Right lobe of liver (tissue), 6 donors: ENCODE results near the gene NKG7. TPM values are rescaled to one million over a fixed set of nuclear protein-coding genes. Genes with fewer than 3 reads are reported as not detected.

Experiments used
- ATAC-seq, 4 donors: fragments of 200-7000 bp; cut with Tn5 transposase; one replicate each; pipeline ENCODE4 v1.9.1; 2020; ENCODE audit warnings: mild to moderate bottlenecking in 4 of 4, moderate library complexity in 4 of 4
- DNase-seq, 3 donors: peaks; one replicate each; pipeline ENCODE4 v3.0.0-alpha.2; 2020
- H3K27ac ChIP-seq, 3 donors: fragments of 200-600 bp; one replicate each; pipeline ENCODE4 v1.8.0; 2022
- H3K27me3 ChIP-seq, 2 donors: fragments of 200-600 bp; one replicate each; pipeline ENCODE4 v1.8.0; 2022
- H3K36me3 ChIP-seq, 4 donors: fragments of 200-600 bp; sonication (generic) in 1 of 4; one replicate each; pipeline versions ENCODE4 v1.5.1 to v1.8.0; 2017 to 2022; ENCODE audit warnings: control low read depth in 1 of 4
- H3K4me1 ChIP-seq, 4 donors: fragments of 200-600 bp; sonication (generic) in 1 of 4; one replicate each; pipeline versions ENCODE4 v1.5.1 to v1.8.0; 2017 to 2022; ENCODE audit warnings: control low read depth in 1 of 4
- H3K4me3 ChIP-seq, 3 donors: fragments of 200-600 bp; one replicate each; pipeline ENCODE4 v1.8.0; 2022
- H3K9me3 ChIP-seq, 4 donors: fragments of 200-600 bp; sonication (generic) in 1 of 4; one replicate each; pipeline versions ENCODE4 v1.5.1 to v1.8.0; 2017 to 2022; ENCODE audit warnings: control low read depth in 1 of 4
- CTCF ChIP-seq, 4 donors: fragments of 200-600 bp in 3 of 4; fragments of 450-650 bp in 1 of 4; IDR thresholded peaks; one replicate each; pipeline versions ENCODE4 v1.5.1 to v1.8.0; 2016 to 2022; ENCODE audit warnings: antibody characterized with exemption in 4 of 4, mild to moderate bottlenecking in 2 of 4
- POLR2A ChIP-seq: fragments of 450-650 bp; IDR thresholded peaks from one replicate; pipeline ENCODE4 v1.6.1; 2017; ENCODE audit warnings: antibody characterized with exemption, mild to moderate bottlenecking
- WGBS: methylation state at CpG from one replicate; pipeline ENCODE4 v1.1.6; 2018; ENCODE audit warnings: low coverage, low lambda C conversion rate; ENCODE audit not compliant: insufficient coverage; ENCODE audit errors: missing lambda C conversion rate; 5-methylcytosine and 5-hydroxymethylcytosine counted together
- intact Hi-C, 2 donors: fragments of 100-400 bp; cut with DNase I; formaldehyde crosslinking; loops; one replicate each; pipeline versions ENCODE4 v1.11.2 to v1.14.1; 2022
- total RNA-seq, 6 experiments: library from RNA; depleted of rRNA in 2 of 6; stranded (reverse); fragments of >200 nt in 2 of 6; fragmentation: NEBNext Ultra II Directional in 3 of 6; extraction: Animal tissue kit (Norgen Biotek cat#: 25700) in 3 of 6; gene quantifications; one replicate each; pipeline versions ENCODE4 v1.1.0 to v1.2.4, GENCODE V29; 2016 to 2023
- donor health status: DM: no; HTN: yes; CAD: no.
- donor health status: DM: no; HTN: no; CAD: no.
- donor health status: DM: no; HTN: no; CAD: no.
- donor health status: DM: no; HTN: yes; CAD: no.
- donor health status: DM: no; HTN: yes; CAD: no.

Gene NKG7
- total RNA-seq, 6 experiments from 2014 or later, result 1.7 to 7.7 (median 4.1) TPM

- WGBS, result 75% methylated on average over 3 of the region's 3 CpGs
- Histone ChIP-seq H3K4me3 (no peak overlapping the region), H3K4me1 (peaks cover 0 to 7% (median 0%) of the 10 kb centered on the region in 4 donors), H3K9me3 (no peaks in the 10 kb centered on the region), H3K27ac (no peak overlapping the region), H3K36me3 (no peaks in the 10 kb centered on the region), H3K27me3 (peaks cover 0 to 15% of the 10 kb centered on the region in 2 donors)
- no peak for TF ChIP-seq CTCF (IDR thresholded peaks at IDR 0.05)
- no peak for TF ChIP-seq POLR2A
- intact Hi-C loops, result no loop called here
- ATAC-seq (no peak), DNase-seq (no peak)
These were observed 41.3 kb downstream of the NKG7 start for GRCh38 chr19:51331193-51331592.

- intact Hi-C loops, result no loop called here
These were observed 42.1 kb downstream of the NKG7 start for GRCh38 chr19:51330366-51330765.

GRCh38 chr19:51329411-51329810 is 43.0 kb downstream of the NKG7 start:
- 80% methylated on average over 2 of the region's 5 CpGs for WGBS

More at GRCh38 chr19:51330366-51330765, 42.1 kb downstream of the NKG7 start:
- Histone ChIP-seq H3K27ac (no peak overlapping the region), H3K4me1 (peaks cover 0 to 7% (median 0%) of the 10 kb centered on the region in 4 donors), H3K9me3 (no peaks in the 10 kb centered on the region), H3K36me3 (no peaks in the 10 kb centered on the region), H3K4me3 (no peak overlapping the region), H3K27me3 (peaks cover 0 to 15% of the 10 kb centered on the region in 2 donors)
- WGBS, result 96% methylated on average over 4 of the region's 4 CpGs
- no peak for TF ChIP-seq CTCF (IDR thresholded peaks at IDR 0.05)
- no peak for TF ChIP-seq POLR2A
- no peak for DNase-seq
- ATAC-seq, result no peak

GRCh38 chr19:51327066-51328001 is 45.1 kb downstream of the NKG7 start:
- Histone ChIP-seq H3K27ac (no peak overlapping the region), H3K27me3 (peaks cover 0 to 15% of the 10 kb centered on the region in 2 donors), H3K4me3 (no peak overlapping the region), H3K36me3 (no peaks in the 10 kb centered on the region), H3K4me1 (peaks cover 0 to 7% (median 0%) of the 10 kb centered on the region in 4 donors), H3K9me3 (no peaks in the 10 kb centered on the region)
- intact Hi-C loops, result loop anchor here in 1 of 2 donors (10.0 kb wide), 1 partner anchor 87 kb away; the partner anchor contains the start of gene SIGLEC10
- no peak for TF ChIP-seq POLR2A
- peak in 3 of 4 donors; percentile 11 to 20 (median 13) for TF ChIP-seq CTCF (IDR thresholded peaks at IDR 0.05)
- DNase-seq, result peak in 1 of 3 donors; percentile 55
- WGBS, result 3% methylated on average over 43 of the region's 75 CpGs
- ATAC-seq, result peak; percentile 53 to 81 (median 64)

More at GRCh38 chr19:51329411-51329810, 43.0 kb downstream of the NKG7 start:
- intact Hi-C loops, result loop anchor here in 1 of 2 donors (10.0 kb wide), 1 partner anchor 85 kb away; the partner anchor contains the start of gene SIGLEC10
- Histone ChIP-seq H3K36me3 (no peaks in the 10 kb centered on the region), H3K4me1 (peaks cover 0 to 7% (median 0%) of the 10 kb centered on the region in 4 donors), H3K9me3 (no peaks in the 10 kb centered on the region), H3K4me3 (no peak overlapping the region), H3K27me3 (peaks cover 0 to 15% of the 10 kb centered on the region in 2 donors), H3K27ac (no peak overlapping the region)
- TF ChIP-seq POLR2A (no peak), CTCF (IDR thresholded peaks at IDR 0.05) (no peak)
- no peak for ATAC-seq
- DNase-seq, result no peak
